ENCODE data around the gene EMB.
A peak's percentile ranks its signal among the peaks of the same experiment; 100 is the strongest.
"Not testable (repeated sequence)": the region's sequence is repeated elsewhere in the genome, so short reads cannot be mapped to it uniquely, and the experiment has no call there.

EMB gene

GRCh38 chr5:50440651-50441492 lies at the start of gene EMB:
TSS of gene EMB (minus strand) at chr5:50441288. CDS start at chr5:50441151, 137 bp downstream.
- Histone ChIP-seq H3K4me3 (ENCODE audit: low read length) (no peak within 1 kb of the TSS), H3K9me3 (ENCODE audit: control insufficient read depth, low read length) (no peaks in the 10 kb centered on the region), H3K9ac (ENCODE audit: low read length) (peak within 1 kb of the TSS; percentile 59), H3K4me1 (ENCODE audit: control insufficient read depth, insufficient read depth, low read length) (peaks cover 4% of the 10 kb centered on the region), H3K27me3 (ENCODE audit: control insufficient read depth, insufficient read depth, low read length) (no peaks in the 10 kb centered on the region), H3K36me3 (ENCODE audit: control insufficient read depth, insufficient read depth, low read length) (no peaks in the 10 kb centered on the region)

- not testable (repeated sequence) for H3K4me3 ChIP-seq (ENCODE audit: low read length); H3K9ac ChIP-seq (ENCODE audit: low read length); H3K36me3 ChIP-seq (ENCODE audit: control insufficient read depth, insufficient read depth, low read length); H3K27me3 ChIP-seq (ENCODE audit: control insufficient read depth, insufficient read depth, low read length); H3K4me1 ChIP-seq (ENCODE audit: control insufficient read depth, insufficient read depth, low read length); H3K9me3 ChIP-seq (ENCODE audit: control insufficient read depth, low read length)
Observed at GRCh38 chr5:50489491-50489890, 48.4 kb upstream of the EMB start.

GRCh38 chr5:50478790-50479189 lies 37.7 kb upstream of the EMB start:
- H3K4me1 ChIP-seq (ENCODE audit: control insufficient read depth, insufficient read depth, low read length); H3K27me3 ChIP-seq (ENCODE audit: control insufficient read depth, insufficient read depth, low read length); H3K9me3 ChIP-seq (ENCODE audit: control insufficient read depth, low read length); H3K4me3 ChIP-seq (ENCODE audit: low read length); H3K9ac ChIP-seq (ENCODE audit: low read length); H3K36me3 ChIP-seq (ENCODE audit: control insufficient read depth, insufficient read depth, low read length): not testable (repeated sequence)

GRCh38 chr5:50476549-50476948 lies 35.5 kb upstream of the EMB start:
- H3K9ac ChIP-seq (ENCODE audit: low read length), result no peak overlapping the region
- no peak overlapping the region for H3K4me3 ChIP-seq (ENCODE audit: low read length)
- H3K9me3 ChIP-seq (ENCODE audit: control insufficient read depth, low read length), result no peaks in the 10 kb centered on the region
- no peaks in the 10 kb centered on the region for H3K27me3 ChIP-seq (ENCODE audit: control insufficient read depth, insufficient read depth, low read length)
- H3K4me1 ChIP-seq (ENCODE audit: control insufficient read depth, insufficient read depth, low read length), result no peaks in the 10 kb centered on the region
- H3K36me3 ChIP-seq (ENCODE audit: control insufficient read depth, insufficient read depth, low read length), result no peaks in the 10 kb centered on the region

- H3K9me3 ChIP-seq (ENCODE audit: control insufficient read depth, low read length), result not testable (repeated sequence)
Observed at GRCh38 chr5:50465015-50465414, 23.9 kb upstream of the EMB start.

GRCh38 chr5:50463726-50464125 lies 22.6 kb upstream of the EMB start:
- Histone ChIP-seq H3K9me3 (ENCODE audit: control insufficient read depth, low read length) (no peaks in the 10 kb centered on the region), H3K9ac (ENCODE audit: low read length) (no peak overlapping the region), H3K36me3 (ENCODE audit: control insufficient read depth, insufficient read depth, low read length) (no peaks in the 10 kb centered on the region), H3K4me3 (ENCODE audit: low read length) (no peak overlapping the region), H3K4me1 (ENCODE audit: control insufficient read depth, insufficient read depth, low read length) (no peaks in the 10 kb centered on the region), H3K27me3 (ENCODE audit: control insufficient read depth, insufficient read depth, low read length) (no peaks in the 10 kb centered on the region)

More at GRCh38 chr5:50465015-50465414, 23.9 kb upstream of the EMB start:
- not testable (repeated sequence) for H3K4me1 ChIP-seq (ENCODE audit: control insufficient read depth, insufficient read depth, low read length); H3K9ac ChIP-seq (ENCODE audit: low read length); H3K4me3 ChIP-seq (ENCODE audit: low read length); H3K36me3 ChIP-seq (ENCODE audit: control insufficient read depth, insufficient read depth, low read length); H3K27me3 ChIP-seq (ENCODE audit: control insufficient read depth, insufficient read depth, low read length)

- Histone ChIP-seq H3K9me3 (ENCODE audit: control insufficient read depth, low read length) (no peaks in the 10 kb centered on the region), H3K36me3 (ENCODE audit: control insufficient read depth, insufficient read depth, low read length) (no peaks in the 10 kb centered on the region), H3K9ac (ENCODE audit: low read length) (no peak overlapping the region), H3K4me1 (ENCODE audit: control insufficient read depth, insufficient read depth, low read length) (no peaks in the 10 kb centered on the region), H3K4me3 (ENCODE audit: low read length) (no peak overlapping the region), H3K27me3 (ENCODE audit: control insufficient read depth, insufficient read depth, low read length) (no peaks in the 10 kb centered on the region)
Observed at GRCh38 chr5:50463047-50463446, 22.0 kb upstream of the EMB start.

GRCh38 chr5:50462579-50462978 lies 21.5 kb upstream of the EMB start:
- H3K9me3 ChIP-seq (ENCODE audit: control insufficient read depth, low read length); H3K4me1 ChIP-seq (ENCODE audit: control insufficient read depth, insufficient read depth, low read length); H3K9ac ChIP-seq (ENCODE audit: low read length); H3K27me3 ChIP-seq (ENCODE audit: control insufficient read depth, insufficient read depth, low read length); H3K36me3 ChIP-seq (ENCODE audit: control insufficient read depth, insufficient read depth, low read length); H3K4me3 ChIP-seq (ENCODE audit: low read length): not testable (repeated sequence)

GRCh38 chr5:50458372-50458771 lies 17.3 kb upstream of the EMB start:
- H3K4me3 ChIP-seq (ENCODE audit: low read length); H3K27me3 ChIP-seq (ENCODE audit: control insufficient read depth, insufficient read depth, low read length); H3K4me1 ChIP-seq (ENCODE audit: control insufficient read depth, insufficient read depth, low read length); H3K9ac ChIP-seq (ENCODE audit: low read length); H3K9me3 ChIP-seq (ENCODE audit: control insufficient read depth, low read length); H3K36me3 ChIP-seq (ENCODE audit: control insufficient read depth, insufficient read depth, low read length): not testable (repeated sequence)

- not testable (repeated sequence) for H3K36me3 ChIP-seq (ENCODE audit: control insufficient read depth, insufficient read depth, low read length); H3K9me3 ChIP-seq (ENCODE audit: control insufficient read depth, low read length); H3K4me1 ChIP-seq (ENCODE audit: control insufficient read depth, insufficient read depth, low read length); H3K27me3 ChIP-seq (ENCODE audit: control insufficient read depth, insufficient read depth, low read length); H3K4me3 ChIP-seq (ENCODE audit: low read length); H3K9ac ChIP-seq (ENCODE audit: low read length)
Observed at GRCh38 chr5:50449241-50449640, 8.2 kb upstream of the EMB start.

- H3K4me3 ChIP-seq (ENCODE audit: low read length), result no peak overlapping the region
- no peaks in the 10 kb centered on the region for H3K4me1 ChIP-seq (ENCODE audit: control insufficient read depth, insufficient read depth, low read length)
- no peak overlapping the region for H3K9ac ChIP-seq (ENCODE audit: low read length)
- no peaks in the 10 kb centered on the region for H3K36me3 ChIP-seq (ENCODE audit: control insufficient read depth, insufficient read depth, low read length)
- H3K9me3 ChIP-seq (ENCODE audit: control insufficient read depth, low read length), result no peaks in the 10 kb centered on the region
- no peaks in the 10 kb centered on the region for H3K27me3 ChIP-seq (ENCODE audit: control insufficient read depth, insufficient read depth, low read length)
Observed at GRCh38 chr5:50447941-50448340, 6.9 kb upstream of the EMB start.

- Histone ChIP-seq H3K27me3 (ENCODE audit: control insufficient read depth, insufficient read depth, low read length) (no peaks in the 10 kb centered on the region), H3K9me3 (ENCODE audit: control insufficient read depth, low read length) (no peaks in the 10 kb centered on the region), H3K9ac (ENCODE audit: low read length) (no peak overlapping the region), H3K4me3 (ENCODE audit: low read length) (no peak overlapping the region), H3K4me1 (ENCODE audit: control insufficient read depth, insufficient read depth, low read length) (no peaks in the 10 kb centered on the region), H3K36me3 (ENCODE audit: control insufficient read depth, insufficient read depth, low read length) (no peaks in the 10 kb centered on the region)
Observed at GRCh38 chr5:50447228-50447627, 6.1 kb upstream of the EMB start.
